ENCODE measurements around the gene PYGO1.
A peak's percentile ranks its signal among the peaks of the same experiment; 100 is the strongest.
"Not testable (repeated sequence)": the region's sequence is repeated elsewhere in the genome, so short reads cannot be mapped to it uniquely, and the experiment has no call there.

PYGO1 gene

DNA sequence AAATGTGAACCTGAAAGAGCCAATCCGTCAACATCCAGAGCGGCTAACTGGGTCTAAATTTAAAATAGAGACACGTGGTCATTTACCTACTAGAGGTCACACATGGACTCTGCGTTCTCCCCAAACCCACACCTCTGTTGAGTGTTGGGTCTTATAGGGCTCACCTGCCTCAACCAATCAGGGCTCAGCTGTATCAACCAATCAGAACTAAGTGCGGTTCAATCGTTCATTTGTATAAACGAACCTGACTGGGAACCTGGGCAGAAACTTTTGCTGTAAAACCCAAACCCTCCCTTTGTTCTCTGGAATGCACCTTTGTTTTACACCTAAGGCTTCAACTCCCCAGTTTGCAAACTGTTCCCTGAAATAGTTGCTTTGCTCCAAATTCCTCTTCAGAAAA lies 89.0 kb downstream of the PYGO1 start:
- no peak for DNase-seq

GRCh38 chr15:55498109-55498938 lies 89.8 kb downstream of the PYGO1 start:
- DNase-seq, result peak; percentile 65

GRCh38 chr15:55496716-55497115 lies 91.4 kb downstream of the PYGO1 start:
- no peak for DNase-seq

DNA sequence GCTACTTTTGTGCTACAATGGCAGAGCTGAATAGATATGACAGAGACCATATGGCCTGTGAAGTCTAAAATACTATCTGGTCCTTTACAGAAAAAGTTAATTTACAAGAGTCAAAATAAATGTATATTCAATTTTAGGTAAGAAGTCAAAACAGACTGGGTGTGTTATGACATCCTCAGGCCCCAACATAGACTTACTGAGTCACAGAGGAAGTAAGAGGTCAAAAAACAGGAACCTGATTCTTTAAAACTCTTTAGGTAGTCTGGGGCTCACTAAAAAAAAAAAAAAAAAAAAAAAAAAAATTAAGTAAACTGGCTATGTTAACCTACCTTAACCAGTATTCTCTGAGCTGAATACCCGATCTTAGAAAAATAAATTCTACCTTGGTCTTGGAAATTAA lies 93.2 kb downstream of the PYGO1 start:
- DNase-seq, result no peak

- DNase-seq, result not testable (repeated sequence)
These were observed 99.1 kb downstream of the PYGO1 start for GRCh38 chr15:55488952-55489600.

Data from NCI-H1105 (cell line).